AG09309 (cell line): ENCODE measurements around the gene PROSER1.

ENCODE experiments used
- DNase-seq: peaks from one replicate; pipeline ENCODE4 v3.0.0-alpha.2; 2010; ENCODE audit warnings: low read depth
- H3K4me3 ChIP-seq: 2 replicates; pipeline ENCODE4 v1.5.1; 2011; ENCODE audit warnings: mild to moderate bottlenecking, low read depth, low read length, moderate library complexity; ENCODE audit not compliant: control insufficient read depth
- TF ChIP-seq, protein P1 (sequence below): IDR thresholded peaks from 2 replicates; pipeline ENCODE4 v1.5.1; 2011; ENCODE audit warnings: mild to moderate bottlenecking, low read depth, low read length, inconsistent platforms; ENCODE audit not compliant: insufficient read depth, control insufficient read depth; ENCODE audit errors: missing control alignments

PROSER1 gene

DNA sequence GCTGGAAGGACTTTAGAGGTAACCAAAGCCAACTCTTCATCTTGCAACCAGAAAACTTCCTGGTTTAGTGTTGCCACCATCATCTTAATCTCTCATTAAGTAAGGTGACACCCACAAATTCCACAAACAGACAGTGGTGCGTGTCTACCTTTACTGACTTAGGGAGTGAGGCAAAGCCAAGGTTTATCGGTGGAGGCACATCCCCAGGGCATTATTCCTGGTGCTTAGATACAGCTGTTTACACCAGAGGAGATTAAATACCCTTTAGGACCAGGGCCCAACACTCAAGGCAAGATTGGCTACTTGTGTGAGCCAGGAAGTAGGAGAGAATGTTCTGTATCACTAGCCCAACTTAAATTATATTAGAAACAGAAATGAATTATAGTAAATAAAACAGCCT, 56.8 kb downstream of the PROSER1 start:
- DNase-seq = no peak
- TF ChIP-seq, protein P1, sequence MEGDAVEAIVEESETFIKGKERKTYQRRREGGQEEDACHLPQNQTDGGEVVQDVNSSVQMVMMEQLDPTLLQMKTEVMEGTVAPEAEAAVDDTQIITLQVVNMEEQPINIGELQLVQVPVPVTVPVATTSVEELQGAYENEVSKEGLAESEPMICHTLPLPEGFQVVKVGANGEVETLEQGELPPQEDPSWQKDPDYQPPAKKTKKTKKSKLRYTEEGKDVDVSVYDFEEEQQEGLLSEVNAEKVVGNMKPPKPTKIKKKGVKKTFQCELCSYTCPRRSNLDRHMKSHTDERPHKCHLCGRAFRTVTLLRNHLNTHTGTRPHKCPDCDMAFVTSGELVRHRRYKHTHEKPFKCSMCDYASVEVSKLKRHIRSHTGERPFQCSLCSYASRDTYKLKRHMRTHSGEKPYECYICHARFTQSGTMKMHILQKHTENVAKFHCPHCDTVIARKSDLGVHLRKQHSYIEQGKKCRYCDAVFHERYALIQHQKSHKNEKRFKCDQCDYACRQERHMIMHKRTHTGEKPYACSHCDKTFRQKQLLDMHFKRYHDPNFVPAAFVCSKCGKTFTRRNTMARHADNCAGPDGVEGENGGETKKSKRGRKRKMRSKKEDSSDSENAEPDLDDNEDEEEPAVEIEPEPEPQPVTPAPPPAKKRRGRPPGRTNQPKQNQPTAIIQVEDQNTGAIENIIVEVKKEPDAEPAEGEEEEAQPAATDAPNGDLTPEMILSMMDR = no peak
- no peak overlapping the region for H3K4me3 ChIP-seq

DNA sequence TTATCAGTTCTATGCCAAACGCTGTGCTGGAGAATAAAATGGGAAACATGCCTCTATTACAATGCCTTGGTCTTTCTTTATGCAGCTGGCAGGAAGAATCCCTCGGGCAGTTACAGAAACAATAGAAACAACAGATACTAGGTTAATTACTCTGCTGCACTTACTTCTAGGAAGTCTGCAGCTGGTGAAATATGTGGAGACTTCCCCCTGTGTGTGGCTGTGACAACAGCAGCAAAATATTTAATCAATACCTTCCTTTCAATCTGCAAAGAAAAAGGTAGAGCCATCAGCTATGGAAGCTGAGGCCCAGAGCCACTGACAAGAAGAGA, 57.2 kb downstream of the PROSER1 start:
- H3K4me3 ChIP-seq = no peak overlapping the region
- TF ChIP-seq, protein P1 = no peak
- DNase-seq = no peak

- no peak for DNase-seq
- TF ChIP-seq, protein P1 = no peak
- no peak overlapping the region for H3K4me3 ChIP-seq
Measured at GRCh38 chr13:38979891-38980749, 57.8 kb downstream of the PROSER1 start.

- TF ChIP-seq, protein P1 = no peak
- H3K4me3 ChIP-seq = no peak overlapping the region
- DNase-seq = no peak
Measured at GRCh38 chr13:38970380-38971051, 67.4 kb downstream of the PROSER1 start.

GRCh38 chr13:38969187-38969586, 68.7 kb downstream of the PROSER1 start:
- DNase-seq = no peak
- no peak overlapping the region for H3K4me3 ChIP-seq
- TF ChIP-seq, protein P1 = no peak

GRCh38 chr13:38967446-38967845, 70.4 kb downstream of the PROSER1 start:
- H3K4me3 ChIP-seq = no peak overlapping the region
- TF ChIP-seq, protein P1 = no peak
- no peak for DNase-seq
